H9 (cell line): ENCODE results near the gene TCEA3. TPM values are rescaled to one million over a fixed set of nuclear protein-coding genes. Genes with fewer than 3 reads are reported as not detected.

Source experiments
- DNase-seq: peaks from one replicate; pipeline ENCODE4 v3.0.0-alpha.2; 2017
- H2AFZ ChIP-seq: one replicate; pipeline ENCODE4 v1.6.1; 2013; ENCODE audit warnings: mild to moderate bottlenecking, low read length, control low read depth, moderate library complexity
- H2AK5ac ChIP-seq: 2 replicates; pipeline ENCODE4 v1.6.1; 2013; ENCODE audit warnings: low read length, control low read depth, mixed read lengths; ENCODE audit not compliant: insufficient read length
- H2BK120ac ChIP-seq: one replicate; pipeline ENCODE4 v1.6.1; 2013; ENCODE audit warnings: low read depth, mild to moderate bottlenecking, low read length, control low read depth, inconsistent platforms; ENCODE audit not compliant: poor library complexity, severe bottlenecking
- H2BK12ac ChIP-seq: 2 replicates; pipeline ENCODE4 v1.6.1; 2013; ENCODE audit warnings: low read length, control low read depth, mixed read lengths, low read depth; ENCODE audit not compliant: insufficient read length
- H2BK15ac ChIP-seq: 2 replicates; pipeline ENCODE4 v1.6.1; 2013; ENCODE audit warnings: low read depth, low read length, control low read depth
- H2BK20ac ChIP-seq: one replicate; pipeline ENCODE4 v1.6.1; 2013; ENCODE audit warnings: low read depth, mild to moderate bottlenecking, low read length, control low read depth, inconsistent platforms; ENCODE audit not compliant: poor library complexity, severe bottlenecking
- H2BK5ac ChIP-seq: 2 replicates; pipeline ENCODE4 v1.6.1; 2013; ENCODE audit warnings: low read length, control low read depth, mixed read lengths; ENCODE audit not compliant: insufficient read length
- H3K14ac ChIP-seq: 2 replicates; pipeline ENCODE4 v1.6.1; 2013; ENCODE audit warnings: low read length, control low read depth; ENCODE audit not compliant: insufficient read depth
- H3K18ac ChIP-seq: 2 replicates; pipeline ENCODE4 v1.6.1; 2013; ENCODE audit warnings: low read depth, mild to moderate bottlenecking, mixed read lengths, low read length, control low read depth; ENCODE audit not compliant: insufficient read length
- H3K23ac ChIP-seq: 2 replicates; pipeline ENCODE4 v1.6.1; 2013; ENCODE audit warnings: low read length, control low read depth, mixed read lengths, low read depth; ENCODE audit not compliant: insufficient read length
- H3K23me2 ChIP-seq: 2 replicates; pipeline ENCODE4 v1.6.1; 2013; ENCODE audit warnings: low read depth, mild to moderate bottlenecking, mixed read lengths, low read length, control low read depth; ENCODE audit not compliant: insufficient read length, poor library complexity, severe bottlenecking
- H3K27ac ChIP-seq: 2 replicates; pipeline ENCODE4 v1.5.1; 2013; ENCODE audit warnings: low read length, control low read depth, mixed read lengths, low read depth; ENCODE audit not compliant: insufficient read length
- H3K27me3 ChIP-seq: 2 replicates; pipeline ENCODE4 v1.6.1; 2013; ENCODE audit warnings: low read length, control low read depth, inconsistent platforms; ENCODE audit not compliant: insufficient read depth
- H3K4ac ChIP-seq: 2 replicates; pipeline ENCODE4 v1.6.1; 2013; ENCODE audit warnings: low read depth, mild to moderate bottlenecking, control low read depth, inconsistent platforms, low read length, moderate library complexity
- H3K4me1 ChIP-seq: 2 replicates; pipeline ENCODE4 v1.6.1; 2013; ENCODE audit warnings: low read length, control low read depth, inconsistent platforms; ENCODE audit not compliant: insufficient read depth
- H3K4me2 ChIP-seq: 2 replicates; pipeline ENCODE4 v1.6.1; 2013; ENCODE audit warnings: low read length, control low read depth, mixed read lengths; ENCODE audit not compliant: insufficient read length, insufficient read depth
- H3K56ac ChIP-seq: 2 replicates; pipeline ENCODE4 v1.6.1; 2013; ENCODE audit warnings: low read depth, mild to moderate bottlenecking, mixed read lengths, low read length, control low read depth; ENCODE audit not compliant: insufficient read length
- H3K79me1 ChIP-seq: 2 replicates; pipeline ENCODE4 v1.6.1; 2013; ENCODE audit warnings: low read depth, mild to moderate bottlenecking, moderate library complexity, low read length, control low read depth, inconsistent platforms; ENCODE audit not compliant: insufficient read depth, poor library complexity, severe bottlenecking
- H3K79me2 ChIP-seq: 2 replicates; pipeline ENCODE4 v1.6.1; 2013; ENCODE audit warnings: low read length, control low read depth, inconsistent platforms; ENCODE audit not compliant: insufficient read depth
- H3K9ac ChIP-seq: 2 replicates; pipeline ENCODE4 v1.6.1; 2013; ENCODE audit warnings: low read length, control low read depth, mixed read lengths; ENCODE audit not compliant: insufficient read length; ENCODE audit errors: extremely low read depth
- H3K9me3 ChIP-seq: one replicate; pipeline ENCODE4 v1.6.1; 2013; ENCODE audit warnings: low read depth, low read length, inconsistent platforms; ENCODE audit not compliant: control insufficient read depth
- H3T11ph ChIP-seq: one replicate; pipeline ENCODE4 v1.6.1; 2013; ENCODE audit warnings: mild to moderate bottlenecking, low read length, control low read depth, inconsistent platforms
- H4K20me1 ChIP-seq: one replicate; pipeline ENCODE4 v1.6.1; 2013; ENCODE audit not compliant: control insufficient read depth, insufficient read length, insufficient read depth
- H4K5ac ChIP-seq: 2 replicates; pipeline ENCODE4 v1.6.1; 2013; ENCODE audit warnings: low read depth, mild to moderate bottlenecking, mixed read lengths, low read length, control low read depth; ENCODE audit not compliant: insufficient read length
- H4K8ac ChIP-seq: replicated peaks from 2 replicates; pipeline ENCODE4 v1.6.1; 2013; ENCODE audit warnings: low read length, control low read depth, mixed read lengths, low read depth; ENCODE audit not compliant: insufficient read length
- H4K91ac ChIP-seq: 2 replicates; pipeline ENCODE4 v1.6.1; 2013; ENCODE audit warnings: low read depth, mild to moderate bottlenecking, moderate library complexity, mixed read lengths, low read length, control low read depth; ENCODE audit not compliant: insufficient read length
- H3K27ac Mint-ChIP-seq, 3 experiments: 2 replicates in 2 of 3; 3 replicates in 1 of 3; pipeline ENCODE4 v1.8.0; 2020 to 2021; ENCODE audit warnings: mixed read lengths in 3 of 3, mild to moderate bottlenecking in 1 of 3, moderate library complexity in 1 of 3
- H3K27me3 Mint-ChIP-seq: 2 replicates; pipeline ENCODE4 v1.8.0; 2021; ENCODE audit warnings: low read depth, mild to moderate bottlenecking, moderate library complexity, mixed read lengths
- H3K36me3 Mint-ChIP-seq, 3 experiments: 2 replicates in 2 of 3; 3 replicates in 1 of 3; pipeline ENCODE4 v1.8.0; 2020 to 2021; ENCODE audit warnings: low read depth in 3 of 3, mixed read lengths in 3 of 3; ENCODE audit not compliant: insufficient read depth in 1 of 3
- H3K4me1 Mint-ChIP-seq, 2 experiments: 2 replicates each; pipeline ENCODE4 v1.8.0; 2020; ENCODE audit warnings: mixed read lengths in 2 of 2
- H3K4me3 Mint-ChIP-seq, 2 experiments: 2 replicates in 1 of 2; 3 replicates in 1 of 2; pipeline ENCODE4 v1.8.0; 2020 to 2021; ENCODE audit warnings: mild to moderate bottlenecking in 2 of 2, mixed read lengths in 2 of 2, moderate library complexity in 1 of 2
- H3K9me3 Mint-ChIP-seq, 2 experiments: 2 replicates in 1 of 2; 3 replicates in 1 of 2; pipeline ENCODE4 v1.8.0; 2020; ENCODE audit warnings: mild to moderate bottlenecking in 2 of 2, mixed read lengths in 2 of 2, moderate library complexity in 1 of 2
- CTCF ChIP-seq: fragments of 200-600 bp; sonication (generic); conservative IDR thresholded peaks from 3 replicates; pipeline ENCODE4 v1.8.0; 2021; ENCODE audit warnings: antibody characterized with exemption, mild to moderate bottlenecking
- WGBS: extraction: QIAGEN DNeasy Blood & Tissue Kit; methylation state at CpG from one replicate; pipeline ENCODE4 v1.1.7; 2013; ENCODE audit warnings: missing lambda C conversion rate, low lambda C conversion rate, mixed read lengths; ENCODE audit not compliant: insufficient read length; ENCODE audit errors: extremely low coverage; 5-methylcytosine and 5-hydroxymethylcytosine counted together
- total RNA-seq: library from RNA; stranded (reverse); gene quantifications from 2 replicates; pipeline ENCODE4 v1.2.1, GENCODE V29; 2021

TCEA3 gene
- total RNA-seq, 1 experiment from 2014 or later, result 0.37 TPM

- Histone ChIP-seq H2BK12ac (no peak overlapping the region), H3K9ac (no peak overlapping the region), H3K4me2 (no peak overlapping the region), H3K23me2 (no peaks in the 10 kb centered on the region), H3K4me1 (no peaks in the 10 kb centered on the region), H3K56ac (no peak overlapping the region), H3K23ac (no peak overlapping the region), H2AK5ac (no peak overlapping the region), H4K20me1 (no peaks in the 10 kb centered on the region), H4K91ac (no peak overlapping the region), H3K18ac (no peak overlapping the region), H3K79me1 (no peaks in the 10 kb centered on the region), H3K27ac (no peak overlapping the region), H4K8ac (no peak overlapping the region), H3T11ph (no peak overlapping the region), H4K5ac (no peak overlapping the region), H3K14ac (no peak overlapping the region), H3K79me2 (no peaks in the 10 kb centered on the region), H2BK20ac (no peak overlapping the region), H2BK5ac (no peak overlapping the region), H3K27me3 (no peaks in the 10 kb centered on the region), H3K4ac (no peak overlapping the region), H2AFZ (no peak overlapping the region), H2BK15ac (no peak overlapping the region), H3K9me3 (no peaks in the 10 kb centered on the region), H2BK120ac (no peak overlapping the region)
- no peaks in the 10 kb centered on the region; the same call in none of the 2 replicates for H3K27me3 Mint-ChIP-seq
- no CpG with 5 or more reads among the region's 8 CpGs for WGBS
- H3K9me3 Mint-ChIP-seq, result no peaks in the 10 kb centered on the region
- no peak overlapping the region for H3K27ac Mint-ChIP-seq
- no peak for TF ChIP-seq CTCF
- no peak overlapping the region for H3K4me3 Mint-ChIP-seq
- no peak for DNase-seq
- H3K4me1 Mint-ChIP-seq, result peaks cover 0 to 5% of the 10 kb centered on the region in 2 experiments; a peak in 2 of 4 replicates
- H3K36me3 Mint-ChIP-seq, result peaks cover 9 to 25% (median 13%) of the 10 kb centered on the region in 3 experiments; a peak in 5 of 7 replicates
These were observed 17.0 kb upstream of the TCEA3 start for GRCh38 chr1:23441446-23442148.
